HCEC 1CT (cell line): Measurements from ENCODE around the gene TMEM132E.
A peak's percentile ranks its signal among the peaks of the same experiment; 100 is the strongest.

ENCODE experiments used
- DNase-seq: peaks from one replicate; pipeline ENCODE4 v3.0.0-alpha.2; 2017

TMEM132E gene

GRCh38 chr17:34571428-34572130 is 7.8 kb upstream of the TMEM132E start:
- DNase-seq, result no peak

- DNase-seq, result no peak
These were observed 6.9 kb upstream of the TMEM132E start for GRCh38 chr17:34572483-34572882.

GRCh38 chr17:34575182-34575581 is 4.2 kb upstream of the TMEM132E start:
- no peak for DNase-seq

GRCh38 chr17:34578016-34578415 is 1.4 kb upstream of the TMEM132E start:
- DNase-seq, result no peak

- no peak for DNase-seq
These were observed 746 bp upstream of the TMEM132E start for GRCh38 chr17:34578656-34579016.

GRCh38 chr17:34579979-34580684 is 750 bp downstream of the TMEM132E start:
- no peak for DNase-seq

- DNase-seq, result no peak
These were observed 1.5 kb downstream of the TMEM132E start for GRCh38 chr17:34580685-34581445.

- DNase-seq, result no peak
These were observed 2.2 kb downstream of the TMEM132E start for GRCh38 chr17:34581446-34582184.

GRCh38 chr17:34582185-34582900 is 3.0 kb downstream of the TMEM132E start:
- no peak for DNase-seq

GRCh38 chr17:34582901-34583245 is 3.5 kb downstream of the TMEM132E start:
- DNase-seq, result no peak

GRCh38 chr17:34584805-34585416 is 5.5 kb downstream of the TMEM132E start:
- DNase-seq, result peak; percentile 7

- no peak for DNase-seq
These were observed 7.0 kb downstream of the TMEM132E start for GRCh38 chr17:34586346-34586846.

GRCh38 chr17:34588266-34588665 is 8.9 kb downstream of the TMEM132E start:
- no peak for DNase-seq

GRCh38 chr17:34589120-34589965 is 10.0 kb downstream of the TMEM132E start:
- DNase-seq, result no peak

- no peak for DNase-seq
These were observed 12.6 kb downstream of the TMEM132E start for GRCh38 chr17:34592002-34592401.

- no peak for DNase-seq
These were observed 17.5 kb downstream of the TMEM132E start for GRCh38 chr17:34596920-34597319.

GRCh38 chr17:34598161-34598776 is 18.9 kb downstream of the TMEM132E start:
- DNase-seq, result no peak

- no peak for DNase-seq
These were observed 22.0 kb downstream of the TMEM132E start for GRCh38 chr17:34601416-34601815.

GRCh38 chr17:34603974-34604373 is 24.6 kb downstream of the TMEM132E start:
- DNase-seq, result no peak

GRCh38 chr17:34606763-34607162 is 27.4 kb downstream of the TMEM132E start:
- no peak for DNase-seq
